Measurements from ENCODE around the gene GMDS. TPM values are rescaled to one million over a fixed set of nuclear protein-coding genes. Genes with fewer than 3 reads are reported as not detected.

GMDS gene
- total RNA-seq, 6 experiments from 2014 or later = 13.2 to 18.0 (median 14.7) TPM

- H3K27ac Mint-ChIP-seq = no peak overlapping the region
- peaks cover 36% of the 10 kb centered on the region for H3K4me1 Mint-ChIP-seq (ENCODE audit: low read depth)
- DNase-seq = no peak
- peaks cover 45% of the 10 kb centered on the region for H3K27me3 Mint-ChIP-seq (ENCODE audit: insufficient read depth)
- H3K36me3 Mint-ChIP-seq (ENCODE audit: low read depth) = peaks cover 16% of the 10 kb centered on the region
- peak; percentile 99 for TF ChIP-seq CTCF (IDR thresholded peaks at IDR 0.05)
- no peak overlapping the region; the same call in 1 of the 2 replicates for H3K4me3 Mint-ChIP-seq
- H3K9me3 Mint-ChIP-seq = no peaks in the 10 kb centered on the region
These were observed 641.0 kb downstream of the GMDS start for GRCh38 chr6:1604158-1605003.

DNA sequence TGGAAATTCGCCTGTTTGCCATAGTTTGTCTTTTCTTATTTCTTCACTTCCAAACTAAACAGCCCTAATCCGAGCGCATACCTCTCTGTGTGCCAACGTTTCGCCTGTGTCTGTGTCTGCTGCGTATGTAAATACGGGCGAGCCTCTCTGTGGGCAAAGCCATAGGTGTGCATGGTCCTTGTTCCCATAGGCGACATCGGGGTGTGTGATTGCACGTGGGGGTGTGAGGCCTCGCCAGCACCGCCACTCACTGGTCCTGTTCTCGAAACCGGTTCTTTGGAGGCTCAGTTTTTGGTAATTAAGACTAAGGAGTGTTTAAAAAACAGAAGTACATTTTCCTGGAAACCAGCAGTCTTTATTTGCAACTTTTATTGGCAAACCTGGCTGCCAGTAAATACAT is 641.7 kb downstream of the GMDS start:
- Mint-ChIP-seq H3K36me3 (ENCODE audit: low read depth) (peaks cover 15% of the 10 kb centered on the region), H3K4me3 (no peak overlapping the region), H3K27me3 (ENCODE audit: insufficient read depth) (peaks cover 45% of the 10 kb centered on the region), H3K9me3 (no peaks in the 10 kb centered on the region), H3K4me1 (ENCODE audit: low read depth) (peaks cover 35% of the 10 kb centered on the region), H3K27ac (no peak overlapping the region)
- TF ChIP-seq CTCF (IDR thresholded peaks at IDR 0.05) = no peak
- no peak for DNase-seq

DNA sequence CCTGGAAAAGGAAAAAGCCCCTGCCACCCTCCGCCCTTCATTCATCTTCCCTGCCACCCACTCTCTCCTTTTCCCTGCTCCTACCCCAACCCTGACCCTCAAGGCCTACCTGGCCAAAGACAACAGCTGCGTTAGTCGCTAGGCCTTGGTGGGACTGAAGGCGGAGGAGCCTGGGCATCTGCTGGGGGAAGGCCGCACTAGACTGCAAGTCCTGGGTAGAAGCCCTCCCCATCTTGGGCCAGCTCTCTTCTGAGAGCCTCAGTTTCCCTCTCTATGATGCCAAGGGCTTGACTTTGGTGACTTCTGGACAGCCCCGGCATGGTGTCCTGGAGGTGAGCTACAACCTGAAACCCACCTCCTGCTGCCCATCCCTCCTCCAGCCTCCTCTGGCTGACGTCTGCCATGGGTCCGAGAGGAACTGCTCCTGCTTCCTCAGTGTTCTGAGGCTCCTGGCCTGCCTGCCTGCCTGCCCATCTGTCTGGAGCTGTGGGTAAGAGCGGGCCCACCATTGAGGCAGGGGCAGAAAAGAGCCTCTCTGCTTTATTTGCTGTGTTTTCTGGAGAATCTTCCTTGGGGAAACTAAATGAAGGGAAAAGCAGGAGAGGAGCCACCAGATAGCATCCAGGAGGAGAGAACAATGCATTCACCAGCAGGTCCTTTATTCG is 643.2 kb downstream of the GMDS start:
- Mint-ChIP-seq H3K4me3 (no peak overlapping the region), H3K27me3 (ENCODE audit: insufficient read depth) (peaks cover 32% of the 10 kb centered on the region), H3K36me3 (ENCODE audit: low read depth) (peaks cover 3% of the 10 kb centered on the region; the same call in 1 of the 2 replicates), H3K27ac (no peak overlapping the region), H3K9me3 (no peaks in the 10 kb centered on the region), H3K4me1 (ENCODE audit: low read depth) (peaks cover 33% of the 10 kb centered on the region)
- TF ChIP-seq CTCF (IDR thresholded peaks at IDR 0.05) = no peak
- no peak for DNase-seq

- peaks cover 26% of the 10 kb centered on the region for H3K4me1 Mint-ChIP-seq (ENCODE audit: low read depth)
- H3K4me3 Mint-ChIP-seq = no peak overlapping the region
- no peak for TF ChIP-seq CTCF (IDR thresholded peaks at IDR 0.05)
- H3K36me3 Mint-ChIP-seq (ENCODE audit: low read depth) = no peaks in the 10 kb centered on the region
- H3K27ac Mint-ChIP-seq = no peak overlapping the region
- peaks cover 27% of the 10 kb centered on the region for H3K27me3 Mint-ChIP-seq (ENCODE audit: insufficient read depth)
- no peaks in the 10 kb centered on the region for H3K9me3 Mint-ChIP-seq
- no peak for DNase-seq
These were observed 644.0 kb downstream of the GMDS start for GRCh38 chr6:1601158-1602048.

DNA sequence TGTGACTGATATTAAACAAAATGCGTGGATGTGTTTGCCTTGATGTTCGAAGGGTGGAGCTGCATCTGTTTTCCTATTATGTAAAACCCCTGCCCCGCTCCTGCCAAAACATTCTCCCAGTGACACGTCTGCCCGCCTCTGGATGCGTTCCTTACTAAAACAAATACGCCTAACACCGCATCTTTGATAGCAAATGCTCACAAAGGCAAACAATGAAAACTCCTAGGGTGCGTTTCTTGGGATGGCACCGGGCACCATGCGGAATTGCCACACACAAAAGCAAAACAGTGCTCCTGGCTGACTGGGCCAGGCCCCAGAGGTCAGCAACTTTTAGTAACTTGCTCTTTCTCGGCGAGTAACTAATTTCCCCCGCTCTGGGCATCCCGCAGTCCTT is 644.6 kb downstream of the GMDS start:
- H3K27me3 Mint-ChIP-seq (ENCODE audit: insufficient read depth) = peaks cover 24% of the 10 kb centered on the region
- H3K36me3 Mint-ChIP-seq (ENCODE audit: low read depth) = no peaks in the 10 kb centered on the region
- no peak for DNase-seq
- TF ChIP-seq CTCF (IDR thresholded peaks at IDR 0.05) = no peak
- peaks cover 24% of the 10 kb centered on the region for H3K4me1 Mint-ChIP-seq (ENCODE audit: low read depth)
- no peak overlapping the region for H3K27ac Mint-ChIP-seq
- H3K4me3 Mint-ChIP-seq = no peak overlapping the region
- no peaks in the 10 kb centered on the region for H3K9me3 Mint-ChIP-seq
